ENCODE measurements around the gene CDCP2.
"Not testable (repeated sequence)": the region's sequence is repeated elsewhere in the genome, so short reads cannot be mapped to it uniquely, and the experiment has no call there.

Gene CDCP2

GRCh38 chr1:54099061-54099610 lies 53.7 kb downstream of the CDCP2 start:
- no peak for TF ChIP-seq CTCF (IDR thresholded peaks at IDR 0.05; ENCODE audit: borderline replicate concordance, control extremely low read depth, extremely low read depth, insufficient read depth, missing control alignments)
- no peak for DNase-seq (ENCODE audit: low spot score)
- in situ Hi-C loops (cut with MboI; ENCODE audit: low sequenced_read_pairs, unreplicated experiment), result no loop called here

GRCh38 chr1:54096877-54097240 lies 55.9 kb downstream of the CDCP2 start:
- no peak for TF ChIP-seq CTCF (IDR thresholded peaks at IDR 0.05; ENCODE audit: borderline replicate concordance, control extremely low read depth, extremely low read depth, insufficient read depth, missing control alignments)
- in situ Hi-C loops (cut with MboI; ENCODE audit: low sequenced_read_pairs, unreplicated experiment), result no loop called here
- DNase-seq (ENCODE audit: low spot score), result no peak

GRCh38 chr1:54096227-54096876 lies 56.4 kb downstream of the CDCP2 start:
- in situ Hi-C loops (cut with MboI; ENCODE audit: low sequenced_read_pairs, unreplicated experiment), result no loop called here
- TF ChIP-seq CTCF (IDR thresholded peaks at IDR 0.05; ENCODE audit: borderline replicate concordance, control extremely low read depth, extremely low read depth, insufficient read depth, missing control alignments), result no peak
- DNase-seq (ENCODE audit: low spot score), result no peak

- in situ Hi-C loops (cut with MboI; ENCODE audit: low sequenced_read_pairs, unreplicated experiment), result no loop called here
- TF ChIP-seq CTCF (IDR thresholded peaks at IDR 0.05; ENCODE audit: borderline replicate concordance, control extremely low read depth, extremely low read depth, insufficient read depth, missing control alignments), result no peak
- no peak for DNase-seq (ENCODE audit: low spot score)
Measured at GRCh38 chr1:54095546-54096226, 57.1 kb downstream of the CDCP2 start.

GRCh38 chr1:54094730-54095105 lies 58.1 kb downstream of the CDCP2 start:
- DNase-seq (ENCODE audit: low spot score); in situ Hi-C loops (cut with MboI; ENCODE audit: low sequenced_read_pairs, unreplicated experiment): not testable (repeated sequence)

GRCh38 chr1:54094001-54094729 lies 58.6 kb downstream of the CDCP2 start:
- in situ Hi-C loops (cut with MboI; ENCODE audit: low sequenced_read_pairs, unreplicated experiment), result no loop called here
- TF ChIP-seq CTCF (IDR thresholded peaks at IDR 0.05; ENCODE audit: borderline replicate concordance, control extremely low read depth, extremely low read depth, insufficient read depth, missing control alignments), result no peak
- DNase-seq (ENCODE audit: low spot score), result no peak

GRCh38 chr1:54091666-54092065 lies 61.1 kb downstream of the CDCP2 start:
- DNase-seq (ENCODE audit: low spot score), result no peak
- no peak for TF ChIP-seq CTCF (IDR thresholded peaks at IDR 0.05; ENCODE audit: borderline replicate concordance, control extremely low read depth, extremely low read depth, insufficient read depth, missing control alignments)
- in situ Hi-C loops (cut with MboI; ENCODE audit: low sequenced_read_pairs, unreplicated experiment), result no loop called here

Data from GM13976 (cell line).